Measurements from ENCODE around the gene SNRNP200.
A peak's percentile ranks its signal among the peaks of the same experiment; 100 is the strongest.

Gene SNRNP200

GRCh38 chr2:96249654-96250053 is 55.7 kb downstream of the SNRNP200 start:
- no peak for DNase-seq

GRCh38 chr2:96248624-96249023 is 56.7 kb downstream of the SNRNP200 start:
- DNase-seq, result no peak

- no peak for DNase-seq
These were observed 57.5 kb downstream of the SNRNP200 start for GRCh38 chr2:96247896-96248295.

GRCh38 chr2:96247009-96247408 is 58.3 kb downstream of the SNRNP200 start:
- no peak for DNase-seq

- DNase-seq, result no peak
These were observed 59.5 kb downstream of the SNRNP200 start for GRCh38 chr2:96245609-96246390.

GRCh38 chr2:96243843-96244242 is 61.5 kb downstream of the SNRNP200 start:
- no peak for DNase-seq

GRCh38 chr2:96241900-96242611 is 63.3 kb downstream of the SNRNP200 start:
- peak; percentile 10 for DNase-seq

- no peak for DNase-seq
These were observed 64.1 kb downstream of the SNRNP200 start for GRCh38 chr2:96241227-96241626.

GRCh38 chr2:96240341-96241038 is 64.9 kb downstream of the SNRNP200 start:
- no peak for DNase-seq

GRCh38 chr2:96239745-96240264 is 65.5 kb downstream of the SNRNP200 start:
- DNase-seq, result no peak

- no peak for DNase-seq
These were observed 66.3 kb downstream of the SNRNP200 start for GRCh38 chr2:96239091-96239490.

GRCh38 chr2:96238266-96238665 is 67.1 kb downstream of the SNRNP200 start:
- no peak for DNase-seq

- DNase-seq, result no peak
These were observed 68.5 kb downstream of the SNRNP200 start for GRCh38 chr2:96236882-96237281.

- DNase-seq, result no peak
These were observed 71.4 kb downstream of the SNRNP200 start for GRCh38 chr2:96233880-96234316.

GRCh38 chr2:96233436-96233835 is 71.9 kb downstream of the SNRNP200 start:
- no peak for DNase-seq

GRCh38 chr2:96231316-96231715 is 74.0 kb downstream of the SNRNP200 start:
- no peak for DNase-seq

- no peak for DNase-seq
These were observed 80.3 kb downstream of the SNRNP200 start for GRCh38 chr2:96225016-96225533.
